Duodenal mucosa (tissue), 2 donors: ENCODE data around the gene USP21.

Source experiments
- H3K27ac ChIP-seq: one replicate; pipeline ENCODE4 v1.7.0; 2013; ENCODE audit warnings: low read depth, low read length
- H3K27me3 ChIP-seq, 2 donors: one replicate each; pipeline ENCODE4 v1.7.0; 2013; ENCODE audit warnings: low read length in 2 of 2, control low read depth in 1 of 2; ENCODE audit not compliant: insufficient read depth in 2 of 2, control insufficient read depth in 1 of 2
- H3K36me3 ChIP-seq, 2 donors: one replicate each; pipeline ENCODE4 v1.7.0; 2013; ENCODE audit warnings: low read length in 2 of 2, control low read depth in 1 of 2; ENCODE audit not compliant: insufficient read depth in 2 of 2, control insufficient read depth in 1 of 2
- H3K4me1 ChIP-seq, 2 donors: one replicate each; pipeline ENCODE4 v1.7.0; 2013; ENCODE audit warnings: low read length in 2 of 2, control low read depth in 1 of 2; ENCODE audit not compliant: insufficient read depth in 2 of 2, control insufficient read depth in 1 of 2
- H3K4me3 ChIP-seq, 2 donors: one replicate each; pipeline ENCODE4 v1.7.0; 2013; ENCODE audit warnings: low read length in 2 of 2, low read depth in 1 of 2
- H3K9ac ChIP-seq, 2 donors: one replicate each; pipeline ENCODE4 v1.7.0; 2013; ENCODE audit warnings: low read length in 2 of 2, low read depth in 1 of 2
- H3K9me3 ChIP-seq, 2 donors: one replicate each; pipeline ENCODE4 v1.7.0; 2013; ENCODE audit warnings: low read length in 2 of 2, control low read depth in 1 of 2; ENCODE audit not compliant: control insufficient read depth in 1 of 2

The USP21 gene

DNA sequence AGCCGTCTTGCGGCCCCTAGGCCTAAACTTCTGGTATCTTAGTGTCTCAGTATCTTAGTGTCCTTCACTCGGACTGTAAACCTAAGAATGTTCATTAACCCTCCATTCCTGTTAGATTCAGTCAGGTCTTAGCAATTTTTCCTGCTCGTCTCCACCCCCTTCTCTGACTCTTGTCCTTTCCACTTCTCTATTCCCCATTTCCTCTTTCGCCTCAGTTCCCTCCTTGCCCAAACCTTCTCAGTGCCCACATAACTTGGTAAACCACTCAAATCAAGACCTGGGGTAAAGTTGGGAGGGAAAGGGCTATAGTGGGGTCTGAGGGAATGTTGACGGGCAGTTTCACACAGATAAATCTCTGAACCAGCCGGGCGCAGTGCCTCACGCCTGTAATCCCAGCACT is 55.1 kb downstream of the USP21 start:
- Histone ChIP-seq H3K9me3 (no peaks in the 10 kb centered on the region), H3K4me3 (no peak overlapping the region), H3K4me1 (peaks cover 15 to 27% of the 10 kb centered on the region in 2 donors), H3K36me3 (peaks cover 35 to 58% of the 10 kb centered on the region in 2 donors), H3K9ac (no peak overlapping the region), H3K27me3 (no peaks in the 10 kb centered on the region), H3K27ac (no peak overlapping the region)

DNA sequence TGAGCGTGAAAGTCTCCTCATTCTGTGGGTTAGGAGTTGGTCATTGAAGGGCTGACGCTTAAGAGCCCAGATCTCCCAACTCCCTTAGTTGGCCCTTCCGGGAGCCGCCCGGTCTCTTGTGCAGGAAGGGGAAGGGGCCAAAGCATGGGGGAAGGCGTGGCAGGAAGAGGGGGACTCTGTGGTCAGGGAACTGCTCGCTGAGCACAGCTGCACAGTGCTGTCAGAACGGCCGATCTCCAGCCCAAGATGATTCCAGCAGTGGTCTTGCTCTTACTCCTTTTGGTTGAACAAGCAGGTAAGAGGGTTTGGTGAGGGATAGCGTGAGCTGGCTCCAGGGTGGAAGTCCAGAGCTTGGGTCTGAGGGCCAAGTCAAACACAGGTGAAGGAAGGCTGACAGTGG is 55.8 kb downstream of the USP21 start, which contains the start of gene FCER1G:
TSS of gene FCER1G (plus strand) at position 220 of the 400 bp plus-strand sequence. CDS start at position 247, 27 bp downstream.
- H3K9ac ChIP-seq: no peak within 1 kb of the TSS
- no peaks in the 10 kb centered on the region for H3K9me3 ChIP-seq
- H3K36me3 ChIP-seq: peaks cover 30 to 51% of the 10 kb centered on the region in 2 donors
- H3K4me3 ChIP-seq: peak within 1 kb of the TSS; percentile 46 to 65
- H3K27me3 ChIP-seq: no peaks in the 10 kb centered on the region
- peaks cover 11 to 31% of the 10 kb centered on the region in 2 donors for H3K4me1 ChIP-seq
- H3K27ac ChIP-seq: peak within 1 kb of the TSS; percentile 20
